ENCODE measurements around the gene JTB.

JTB gene

DNA sequence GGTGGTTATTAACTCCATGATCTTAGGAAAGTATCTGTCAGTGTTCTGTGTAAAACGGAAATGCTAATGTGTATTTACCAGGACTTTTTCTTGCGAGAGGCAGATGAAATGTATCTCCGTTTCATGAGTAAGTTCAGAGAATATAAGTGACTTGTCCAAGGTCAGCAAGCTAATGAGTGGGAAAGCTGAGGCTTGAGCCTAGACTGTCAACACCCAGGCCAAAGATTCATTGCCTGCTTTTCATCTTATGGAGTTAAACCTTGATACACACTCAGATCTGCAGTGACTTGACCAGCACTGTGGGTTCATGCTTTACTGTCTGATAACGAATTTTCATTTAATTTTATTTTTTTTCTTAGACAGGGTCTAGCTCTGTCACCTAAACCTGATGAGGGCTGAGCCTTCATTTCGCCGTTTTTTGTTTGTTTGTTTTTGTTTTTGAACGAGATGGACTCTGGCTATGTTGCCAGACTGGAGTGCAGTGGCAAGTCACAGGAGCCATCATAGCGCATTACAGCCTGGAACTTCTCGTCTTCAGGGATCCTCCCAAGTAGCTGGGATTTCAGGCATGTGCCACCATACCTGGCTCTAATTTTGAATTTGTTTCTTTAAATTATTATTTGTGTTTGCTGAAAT, 918 bp upstream of the JTB start:
- no peak for DNase-seq

DNA sequence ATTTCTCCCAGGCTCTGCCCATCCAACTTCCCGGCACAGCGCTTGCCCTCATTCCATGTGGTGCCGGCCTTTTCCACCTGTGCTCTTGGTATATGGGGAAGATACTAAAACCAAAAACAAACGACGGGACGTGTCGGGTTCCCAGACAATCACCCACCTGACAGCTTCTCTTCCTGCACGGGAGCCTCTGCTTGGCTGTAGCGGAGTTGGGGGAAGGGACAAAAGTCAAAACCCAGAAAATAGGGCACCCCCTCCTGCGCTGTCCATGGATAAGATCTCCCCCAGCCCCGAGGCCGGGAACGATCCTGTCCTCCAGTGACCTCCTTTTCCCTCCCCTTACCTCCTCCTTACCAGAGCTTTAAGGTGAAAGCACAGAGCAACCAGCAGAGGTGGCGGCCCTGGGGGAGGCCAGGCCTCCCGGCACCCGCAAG, 640 bp downstream of the JTB start:
- no peak for DNase-seq

DNA sequence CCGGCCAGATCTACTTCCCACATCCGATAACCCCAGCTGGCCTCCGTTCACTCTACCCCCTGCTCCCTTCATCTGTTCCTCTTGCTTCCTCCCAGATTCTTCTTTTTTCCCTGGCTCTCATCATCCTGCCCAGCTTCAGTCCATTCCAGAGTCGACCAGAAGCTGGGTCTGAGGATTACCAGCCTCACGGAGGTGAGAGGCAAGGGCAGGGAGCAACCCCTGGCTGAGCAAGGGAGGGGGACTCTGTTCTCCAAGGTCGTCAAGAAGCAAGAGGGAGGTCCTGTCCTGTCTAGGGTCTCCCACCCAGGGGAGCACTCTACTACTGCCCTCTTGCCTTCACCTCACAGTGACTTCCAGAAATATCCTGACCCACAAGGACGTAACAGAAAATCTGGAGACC, 3.9 kb downstream of the JTB start:
- DNase-seq = no peak

DNA sequence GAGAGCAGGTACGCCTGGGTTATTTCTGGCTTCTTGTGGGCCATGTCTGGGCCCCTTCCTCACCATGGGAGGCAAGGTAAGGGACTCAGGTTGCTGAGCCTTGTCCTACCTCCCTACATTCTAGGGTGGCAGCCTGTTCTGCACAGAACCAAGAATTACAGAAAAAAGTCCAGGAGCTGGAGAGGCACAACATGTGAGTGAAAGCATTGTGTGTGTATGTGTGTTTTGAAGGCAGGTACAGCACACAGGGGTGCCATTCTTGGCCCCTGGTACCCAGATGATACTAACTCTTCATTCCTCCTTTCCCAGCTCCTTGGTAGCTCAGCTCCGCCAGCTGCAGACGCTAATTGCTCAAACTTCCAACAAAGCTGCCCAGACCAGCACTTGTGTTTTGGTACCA, 4.4 kb downstream of the JTB start:
- no peak for DNase-seq

DNA sequence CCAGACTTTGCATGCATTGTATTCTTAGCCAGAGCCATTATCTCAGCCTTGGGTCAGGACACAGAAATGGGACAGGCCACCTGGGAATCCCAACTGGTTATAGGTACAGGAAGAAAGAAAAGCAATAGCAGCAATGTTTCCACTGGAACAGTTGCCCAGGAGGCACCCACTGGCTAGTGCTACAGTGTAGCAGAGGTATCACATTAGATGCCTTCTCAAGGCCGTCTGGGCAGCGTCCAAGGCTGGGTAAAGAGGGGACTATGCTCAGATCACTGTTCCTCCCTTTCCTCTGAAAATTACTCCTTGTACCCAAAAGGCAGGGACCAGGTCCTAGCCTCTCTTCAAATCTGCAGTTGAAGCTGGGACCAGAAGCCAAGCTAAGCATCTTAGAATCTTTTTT, 7.1 kb downstream of the JTB start:
- DNase-seq = no peak

DNA sequence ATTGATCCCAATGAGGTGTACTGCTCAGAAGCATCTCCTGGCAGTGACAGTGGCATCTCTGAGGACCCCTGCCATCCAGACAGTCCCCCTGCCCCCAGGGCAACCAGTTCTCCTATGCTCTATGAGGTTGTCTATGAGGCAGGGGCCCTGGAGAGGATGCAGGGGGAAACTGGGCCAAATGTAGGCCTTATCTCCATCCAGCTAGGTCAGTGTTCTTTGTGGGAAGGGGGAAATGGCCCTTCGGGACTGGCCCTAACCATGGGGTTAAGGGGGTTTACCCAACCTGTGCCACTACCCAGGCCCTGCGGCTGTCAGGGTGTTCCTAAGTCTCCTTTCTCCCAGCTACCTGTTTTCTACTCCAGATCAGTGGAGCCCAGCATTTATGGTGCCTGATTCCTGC, 8.5 kb downstream of the JTB start:
- no peak for DNase-seq

DNA sequence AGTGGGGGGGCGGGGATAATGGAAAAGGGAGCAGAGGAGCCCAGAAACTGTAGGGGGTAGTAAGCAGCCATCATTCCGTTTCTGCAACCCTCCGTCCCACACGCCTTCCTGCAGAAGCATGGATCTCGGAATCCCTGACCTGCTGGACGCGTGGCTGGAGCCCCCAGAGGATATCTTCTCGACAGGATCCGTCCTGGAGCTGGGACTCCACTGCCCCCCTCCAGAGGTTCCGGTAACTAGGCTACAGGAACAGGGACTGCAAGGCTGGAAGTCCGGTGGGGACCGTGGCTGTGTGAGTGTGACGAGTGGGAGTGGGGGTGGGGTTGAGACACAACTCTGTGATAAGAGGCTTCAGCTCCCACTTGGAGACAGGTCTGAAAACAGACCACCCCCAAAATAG, 9.1 kb downstream of the JTB start:
- DNase-seq = no peak

DNA sequence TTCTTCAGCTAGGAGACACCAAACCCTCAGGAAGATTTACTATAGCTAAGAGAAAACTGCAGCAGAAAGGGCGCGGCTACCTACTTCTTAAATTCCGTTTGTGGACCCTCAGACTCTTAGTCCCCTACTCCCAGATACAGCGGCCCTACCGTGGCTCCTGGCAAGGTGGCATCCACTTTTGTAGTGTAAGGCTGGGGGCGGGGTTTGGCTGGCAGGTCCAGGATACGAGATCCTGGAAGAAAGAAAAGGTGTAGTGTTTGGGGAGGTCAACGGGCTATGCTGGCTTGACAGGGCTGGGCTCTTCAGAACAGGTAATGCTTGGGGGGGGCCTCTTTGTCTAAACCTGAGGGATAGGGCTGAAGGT, 9.5 kb downstream of the JTB start:
- no peak for DNase-seq

DNA sequence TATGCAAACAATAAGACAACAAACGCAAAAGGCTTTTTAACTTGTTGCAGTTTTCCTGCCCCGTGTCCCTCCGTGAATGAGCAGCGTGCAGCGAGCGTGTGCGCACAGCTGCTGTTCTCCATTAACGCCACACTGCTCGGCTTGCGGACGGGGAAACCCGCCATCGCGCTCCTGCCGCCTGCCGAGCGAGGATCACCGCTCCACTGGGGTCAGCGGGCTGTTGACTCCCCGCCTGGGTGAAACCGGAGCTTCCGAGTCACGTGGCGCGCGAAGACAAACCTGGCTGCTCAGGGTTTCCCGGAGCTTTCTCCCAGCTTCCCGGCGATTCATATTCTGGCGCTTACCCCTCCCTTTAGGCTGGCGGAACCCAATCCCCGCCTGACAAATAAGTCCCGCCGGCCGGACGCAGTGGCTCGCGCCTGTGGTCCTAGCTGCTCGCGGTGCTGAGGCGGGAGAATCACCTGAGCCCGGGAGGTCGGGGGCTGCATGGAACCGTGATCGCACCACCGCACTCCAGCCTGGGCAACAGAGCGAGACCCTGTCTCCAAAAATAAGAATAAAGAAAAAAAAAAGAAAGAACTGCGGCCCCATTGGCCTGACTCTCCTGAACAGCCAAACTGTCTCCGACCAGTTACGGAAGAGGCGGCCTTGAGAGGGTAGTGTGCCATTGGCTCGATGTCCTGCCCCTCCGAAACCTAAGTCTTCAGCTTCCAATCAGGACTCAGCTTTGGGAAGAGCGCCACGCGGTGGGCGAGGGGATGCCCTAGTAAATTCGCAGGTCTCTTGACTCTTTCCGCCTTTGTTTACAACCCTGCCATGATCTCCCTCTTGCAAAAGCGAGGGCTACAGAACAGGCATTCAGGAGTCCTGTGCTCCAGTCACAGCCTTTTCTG, 10.1 kb downstream of the JTB start, which contains the start of gene CREB3L4:
Gene CREB3L4, plus strand, starts transcription at position 796 of the 893 bp plus-strand sequence. CDS start 624 bp downstream, outside the sequence.
- DNase-seq = peak; percentile 91

DNA sequence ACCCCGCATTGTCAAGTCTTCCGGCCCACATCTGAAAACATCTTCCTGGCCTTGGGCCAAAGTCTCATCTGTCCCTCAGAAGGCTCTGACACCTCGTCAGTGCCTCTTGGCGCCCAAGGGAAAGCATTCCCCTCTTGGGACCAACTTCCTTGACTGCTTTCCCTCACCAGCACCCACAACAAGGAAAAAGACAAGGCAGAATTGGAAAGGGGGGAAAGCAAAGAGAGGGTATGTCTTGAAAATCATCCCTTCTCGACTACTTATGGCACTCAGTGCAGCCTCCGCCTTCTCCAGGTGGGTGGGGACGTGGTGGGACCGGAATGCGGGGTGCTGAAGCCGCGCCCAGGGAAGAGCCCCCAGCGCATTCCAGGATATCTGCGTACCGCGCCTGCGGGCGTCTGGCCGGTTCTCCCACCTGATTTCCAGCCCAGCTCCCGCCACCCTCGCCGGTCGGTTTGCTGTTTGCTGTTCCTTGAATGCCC, 13.6 kb downstream of the JTB start:
- no peak for DNase-seq

DNA sequence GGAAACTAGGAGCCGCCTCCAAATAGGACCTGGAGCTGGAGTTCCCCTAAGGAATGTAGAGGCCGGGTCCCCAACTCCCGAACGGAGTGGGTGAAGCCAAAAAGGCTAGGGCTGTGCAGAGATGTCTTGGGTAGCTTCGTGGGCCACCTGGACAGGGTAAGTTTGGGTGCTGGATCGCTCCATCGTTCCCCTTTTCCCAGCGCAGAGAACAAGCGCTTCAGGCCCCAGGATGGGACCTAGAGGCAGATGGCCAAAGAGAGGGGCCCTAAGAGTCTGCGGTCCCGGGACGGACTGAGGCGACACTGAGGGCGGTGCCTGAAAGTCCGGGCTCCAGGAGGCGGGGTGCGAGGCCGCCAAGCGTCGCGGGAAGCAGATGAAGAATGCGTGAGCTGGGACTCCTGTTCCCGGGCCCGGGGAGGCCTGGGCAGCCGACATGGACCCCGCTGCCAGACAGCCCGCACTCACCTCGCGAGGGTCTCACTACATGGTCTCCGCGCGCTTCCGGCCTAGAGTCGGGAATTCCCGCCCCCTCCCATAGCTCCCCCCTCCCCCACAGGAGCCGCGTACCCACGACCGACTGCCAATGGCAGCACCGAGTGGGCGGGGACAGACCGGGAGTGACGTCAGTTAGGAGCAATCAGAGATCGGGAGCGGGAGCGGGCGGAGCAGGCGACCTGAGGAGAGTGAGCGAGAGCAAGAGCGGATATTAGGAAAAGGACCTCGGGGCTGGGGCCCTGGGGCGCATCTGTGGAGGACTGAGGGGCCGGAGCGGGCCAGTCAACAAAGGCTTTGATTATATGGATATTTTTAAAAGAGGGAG, 14.2 kb downstream of the JTB start, which contains the start of gene SLC39A1:
Gene SLC39A1, minus strand, starts transcription at position 508 of the 820 bp plus-strand sequence. CDS start 822 bp downstream, outside the sequence.
- DNase-seq = peak; percentile 91

DNA sequence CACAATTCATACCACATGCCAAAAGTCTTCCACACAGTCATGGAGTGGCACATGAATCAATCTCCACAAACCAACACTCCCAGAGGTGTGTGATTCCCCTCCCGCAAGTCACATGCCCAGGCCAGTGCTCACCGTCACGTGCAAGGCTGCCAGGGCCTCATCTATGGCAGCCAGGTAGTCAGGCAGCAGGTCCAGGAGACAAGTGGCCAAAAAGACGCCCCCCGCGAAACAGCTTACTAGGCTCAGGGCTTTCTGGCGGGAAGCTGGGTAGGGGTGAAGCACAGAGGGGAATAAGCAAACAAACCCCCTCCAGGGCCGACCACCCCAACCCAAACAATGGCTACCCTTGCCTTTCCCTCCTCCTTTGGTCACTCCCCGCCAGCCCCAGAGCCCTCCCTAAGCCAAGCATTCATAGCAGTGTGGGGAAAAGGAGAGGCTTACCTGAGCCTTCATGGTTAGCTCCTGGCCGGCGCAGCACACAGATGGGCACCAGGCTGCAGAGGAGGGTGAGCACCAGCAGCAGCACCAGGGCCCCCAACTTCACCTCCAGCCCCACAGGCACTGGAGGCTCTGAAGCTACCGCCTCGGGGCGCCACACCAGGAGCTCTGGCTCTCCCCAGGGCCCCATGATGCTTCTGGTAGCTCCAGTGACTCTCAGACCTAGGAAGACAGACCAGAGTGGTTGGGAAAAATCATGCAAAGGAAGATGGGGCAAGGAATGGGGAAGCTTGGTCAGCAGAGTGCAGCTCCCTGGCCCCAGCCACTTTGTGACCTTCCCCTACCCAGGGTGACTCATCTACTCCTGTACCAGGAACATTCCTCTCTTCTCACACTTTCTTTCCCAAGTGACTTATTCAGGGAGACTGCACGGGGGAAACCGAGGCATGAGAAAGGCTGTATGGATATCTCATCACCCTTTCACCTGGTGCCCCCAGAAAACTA, 15.1 kb downstream of the JTB start:
- DNase-seq = no peak

DNA sequence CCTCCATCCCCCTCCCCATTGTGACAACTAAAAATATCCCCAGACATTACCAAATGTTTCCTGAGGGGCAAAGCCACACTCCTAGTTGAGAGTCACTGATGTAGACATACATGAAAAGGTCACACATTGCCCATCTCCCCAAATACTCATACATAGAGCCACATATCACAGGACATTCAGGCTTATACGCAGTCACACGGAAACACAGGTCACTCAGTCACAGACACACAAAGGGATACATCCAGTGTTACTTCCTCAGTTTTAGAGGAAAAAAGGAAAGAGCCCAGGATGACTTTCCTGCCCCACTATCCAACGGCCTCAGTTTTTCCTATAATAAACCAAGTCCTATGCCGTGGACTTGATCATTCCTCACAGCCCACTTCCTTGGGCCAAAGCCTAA, 16.1 kb downstream of the JTB start:
- DNase-seq = no peak

DNA sequence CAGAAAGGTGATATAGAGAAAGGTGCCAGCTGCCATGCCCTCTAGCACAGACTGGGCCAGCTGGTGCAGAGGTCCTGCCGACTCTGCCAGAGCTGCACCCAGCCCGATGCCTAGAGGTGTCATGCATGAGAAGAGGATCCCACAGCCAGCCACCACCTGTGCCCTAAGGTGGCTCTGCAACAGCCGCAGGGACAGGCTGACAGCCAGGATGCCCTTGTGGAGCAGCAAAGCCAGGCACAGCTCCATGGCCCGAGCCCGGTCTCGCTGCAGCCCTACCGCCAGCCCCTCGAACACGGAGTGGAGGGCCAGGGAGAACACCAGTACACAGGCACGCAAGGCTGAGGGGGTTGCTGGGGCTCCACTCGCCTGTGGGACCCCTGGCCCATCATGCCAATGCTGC, 17.3 kb downstream of the JTB start:
- DNase-seq = no peak

DNA sequence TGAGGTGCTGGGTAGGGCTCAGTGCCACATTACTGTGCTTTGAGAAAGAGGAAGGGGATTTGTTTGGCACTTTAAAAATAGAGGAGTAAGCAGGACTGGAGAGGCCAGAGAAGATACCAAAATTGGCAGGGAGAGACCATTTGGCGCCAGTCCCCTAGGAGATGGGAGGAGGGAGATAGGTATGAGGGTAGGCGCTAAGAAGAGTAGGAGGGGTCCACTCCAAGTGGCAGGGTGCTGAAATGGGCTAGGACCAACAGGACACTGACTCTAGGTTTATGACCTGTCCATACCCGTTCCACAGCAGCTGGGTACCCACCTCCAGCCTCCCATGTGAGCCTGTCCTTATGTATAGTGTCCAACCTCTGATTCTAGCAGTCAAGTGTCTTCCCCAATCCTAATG, 18.0 kb downstream of the JTB start:
- no peak for DNase-seq

DNA sequence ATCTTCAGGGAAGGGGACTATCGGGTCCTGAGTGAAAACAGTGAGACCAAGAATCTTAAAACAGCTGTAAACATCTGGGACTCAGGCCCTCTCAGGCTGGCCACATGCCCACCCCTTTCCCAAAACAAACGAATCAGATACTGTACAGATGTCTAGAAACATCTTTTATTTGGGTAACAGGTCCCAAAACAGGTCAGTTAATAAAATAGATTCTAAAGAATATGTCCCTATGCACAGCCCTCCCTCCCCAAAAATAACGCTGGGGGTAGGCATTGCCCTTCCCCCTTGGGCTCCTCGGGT, 18.6 kb downstream of the JTB start:
- no peak for DNase-seq

DNA sequence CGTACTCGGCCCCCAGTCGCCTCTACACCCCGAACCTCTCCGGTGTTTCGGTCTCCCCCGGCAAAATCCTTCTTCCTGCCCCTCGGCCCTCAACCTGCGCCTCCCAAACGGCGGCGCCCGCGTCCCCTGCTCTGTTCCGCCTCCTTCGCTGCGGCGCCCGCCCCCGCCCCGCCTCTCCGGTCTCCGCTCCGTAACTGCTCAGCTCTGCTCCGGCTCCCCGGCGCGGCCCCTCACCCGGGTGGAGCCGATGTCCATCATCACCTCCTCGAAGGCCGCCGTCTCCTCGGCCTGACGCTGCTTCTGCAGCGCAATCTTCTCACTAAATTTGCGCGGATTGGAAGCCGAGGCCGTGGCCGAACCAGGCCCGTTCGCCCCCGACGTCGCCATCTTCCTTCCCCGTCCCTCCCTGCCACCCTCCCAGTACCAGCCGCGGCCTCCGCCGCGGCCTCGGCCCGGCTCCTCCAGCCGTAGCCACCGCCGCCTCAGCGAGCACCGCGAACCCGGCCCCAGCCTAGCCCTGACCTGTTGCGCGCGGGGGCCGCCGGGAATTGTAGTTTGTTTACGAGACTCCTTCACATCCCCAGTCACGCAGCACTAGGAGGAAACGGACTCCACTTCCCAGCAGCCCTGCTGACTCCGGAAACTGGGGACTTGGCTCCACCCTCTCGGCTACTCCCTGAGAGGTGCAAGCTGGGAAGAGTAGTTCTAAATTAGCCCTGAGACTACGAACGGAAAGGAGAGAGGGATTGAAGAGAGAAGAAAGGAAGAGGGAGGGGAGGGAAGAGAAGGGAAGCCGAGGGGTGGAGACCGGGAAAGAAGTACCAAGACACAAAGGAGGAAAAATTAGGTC, 19.1 kb downstream of the JTB start, which contains the start of gene CRTC2:
Gene CRTC2, minus strand, starts transcription at position 502 of the 850 bp plus-strand sequence. Its CDS starts 115 bp downstream, at position 387.
- DNase-seq = peak; percentile 97

DNA sequence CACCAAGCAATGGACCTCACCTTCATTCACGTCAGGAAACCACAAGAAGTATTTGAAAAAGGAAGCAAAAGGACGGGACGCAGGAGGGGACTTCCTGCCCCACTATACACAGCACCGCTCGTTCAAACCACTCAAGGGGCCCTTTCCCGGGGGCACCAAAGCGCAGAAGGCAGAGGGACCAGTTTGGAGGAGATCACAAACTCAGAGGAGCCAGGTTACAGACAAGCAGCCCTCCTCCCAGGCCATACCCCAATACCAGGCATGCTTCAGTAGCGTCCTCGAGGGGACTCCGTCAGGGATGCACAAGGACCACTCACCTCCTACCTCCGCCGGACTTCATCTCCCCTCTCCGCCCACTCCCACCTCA, 19.7 kb downstream of the JTB start:
- DNase-seq = peak; percentile 42

DNA sequence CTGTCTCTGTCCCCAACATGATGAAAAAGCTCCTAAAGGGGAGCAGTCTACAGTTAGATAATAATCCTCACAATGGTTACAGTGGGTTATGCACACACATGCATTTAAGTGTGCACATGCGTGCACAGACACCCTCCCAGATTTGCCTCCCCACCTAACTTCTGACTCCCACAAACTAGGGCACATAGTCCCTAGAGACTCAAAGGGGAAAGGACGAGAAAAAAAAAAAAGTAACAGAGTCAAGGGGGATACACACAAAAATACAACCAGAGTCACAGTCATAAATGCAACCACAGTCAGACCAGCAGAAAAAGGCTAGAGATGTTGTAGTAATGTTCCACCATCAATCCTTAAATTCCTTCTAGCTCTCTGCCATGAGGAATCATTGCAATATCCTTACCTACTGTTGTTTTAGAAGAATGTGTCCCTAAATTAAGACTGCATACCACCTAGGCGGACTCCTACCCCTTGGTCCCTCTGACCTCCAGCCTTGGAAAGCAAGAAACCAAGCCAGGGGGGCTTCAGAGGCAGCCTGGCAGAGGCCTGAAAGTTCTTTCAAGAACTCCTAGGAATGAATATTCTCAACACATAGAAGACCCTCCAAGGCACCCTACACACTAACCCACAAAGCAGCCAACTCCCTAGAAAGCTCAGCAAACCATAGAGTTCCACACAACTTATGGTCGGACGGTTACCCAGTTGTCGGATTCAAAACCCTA, 20.3 kb downstream of the JTB start:
- DNase-seq = no peak

DNA sequence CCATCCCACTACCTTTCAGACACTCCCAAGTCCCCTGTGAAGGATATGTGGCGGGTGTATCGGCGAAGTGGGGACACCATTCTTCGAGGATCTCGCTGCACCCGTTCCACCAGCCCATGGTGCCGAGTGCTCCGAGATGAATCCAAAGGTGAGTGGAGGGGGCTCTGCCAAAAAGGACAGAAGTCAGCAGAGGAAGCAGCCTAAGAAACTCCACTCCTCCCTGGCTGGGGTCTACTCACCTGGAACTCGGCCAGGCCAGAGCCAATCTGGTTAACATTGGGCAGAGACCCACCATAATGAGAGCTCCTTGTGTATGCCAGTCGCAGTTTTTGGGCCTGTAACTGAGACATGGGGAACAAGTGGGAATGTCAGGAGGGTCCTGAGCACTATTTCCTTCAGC, 22.6 kb downstream of the JTB start:
- no peak for DNase-seq

All from CD4-positive, alpha-beta T cell treated with Interleukin-4 for 4 hours (primary cell).